Measurements from ENCODE around the gene USP17L11.
"Not testable (repeated sequence)": the region's sequence is repeated elsewhere in the genome, so short reads cannot be mapped to it uniquely, and the experiment has no call there.

The USP17L11 gene

GRCh38 chr4:9215105-9215504 lies at the start of gene USP17L11:
TSS of gene USP17L11 (plus strand) at chr4:9215405. CDS start at chr4:9215405, 0 bp downstream.
- H3K4me3 ChIP-seq; H3K27me3 ChIP-seq (ENCODE audit: low read depth); H3K4me1 ChIP-seq; H3K36me3 ChIP-seq (replicated peaks); H3K9me3 ChIP-seq; in situ Hi-C loops (cut with MboI; ENCODE audit: low sequenced_read_pairs); DNase-seq (ENCODE audit: low spot score in 2 of 2): not testable (repeated sequence)

- H3K36me3 ChIP-seq (replicated peaks); H3K4me1 ChIP-seq; in situ Hi-C loops (cut with MboI; ENCODE audit: low sequenced_read_pairs); DNase-seq (ENCODE audit: low spot score in 2 of 2); H3K4me3 ChIP-seq; H3K27me3 ChIP-seq (ENCODE audit: low read depth); H3K9me3 ChIP-seq: not testable (repeated sequence)
Observed at GRCh38 chr4:9165990-9166389, 49.2 kb upstream of the USP17L11 start.

GRCh38 chr4:9169791-9170459 lies 45.3 kb upstream of the USP17L11 start, which contains the start of gene FAM90A26:
TSS of gene FAM90A26 (plus strand) at chr4:9170409. CDS start at chr4:9173173, 2,764 bp downstream.
- H3K9me3 ChIP-seq; H3K27me3 ChIP-seq (ENCODE audit: low read depth); H3K36me3 ChIP-seq (replicated peaks); DNase-seq (ENCODE audit: low spot score in 2 of 2); H3K4me3 ChIP-seq; H3K4me1 ChIP-seq; in situ Hi-C loops (cut with MboI; ENCODE audit: low sequenced_read_pairs): not testable (repeated sequence)

DNA sequence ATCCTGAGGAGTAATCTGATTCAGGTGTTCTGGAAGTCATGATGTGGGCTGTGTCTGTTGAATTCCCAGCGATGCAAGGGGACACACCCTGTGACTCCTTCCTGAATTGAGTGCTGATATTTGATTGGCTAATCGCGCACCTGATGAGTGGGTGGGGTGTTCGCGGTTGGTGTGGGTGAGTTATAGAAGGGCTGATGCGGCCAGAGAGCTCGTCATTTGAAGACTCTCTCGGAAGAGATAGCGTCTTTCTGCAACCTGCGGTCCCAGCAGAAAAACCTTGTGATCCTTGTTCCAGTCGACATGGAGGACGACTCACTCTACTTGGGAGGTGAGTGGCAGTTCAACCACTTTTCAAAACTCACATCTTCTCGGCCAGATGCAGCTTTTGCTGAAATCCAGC lies 4.8 kb upstream of the USP17L11 start, which contains the start of gene USP17L10:
Gene USP17L10, plus strand, starts transcription at position 301 of the 400 bp plus-strand sequence. Its CDS starts 0 bp downstream, at position 301.
- H3K9me3 ChIP-seq; DNase-seq (ENCODE audit: low spot score in 2 of 2); H3K36me3 ChIP-seq (replicated peaks); H3K27me3 ChIP-seq (ENCODE audit: low read depth); H3K4me1 ChIP-seq; H3K4me3 ChIP-seq; in situ Hi-C loops (cut with MboI; ENCODE audit: low sequenced_read_pairs): not testable (repeated sequence)

- H3K27me3 ChIP-seq (ENCODE audit: low read depth); H3K9me3 ChIP-seq; H3K4me3 ChIP-seq; in situ Hi-C loops (cut with MboI; ENCODE audit: low sequenced_read_pairs); H3K36me3 ChIP-seq (replicated peaks); H3K4me1 ChIP-seq; DNase-seq (ENCODE audit: low spot score in 2 of 2): not testable (repeated sequence)
Observed at GRCh38 chr4:9214701-9215100, 504 bp upstream of the USP17L11 start.

DNA sequence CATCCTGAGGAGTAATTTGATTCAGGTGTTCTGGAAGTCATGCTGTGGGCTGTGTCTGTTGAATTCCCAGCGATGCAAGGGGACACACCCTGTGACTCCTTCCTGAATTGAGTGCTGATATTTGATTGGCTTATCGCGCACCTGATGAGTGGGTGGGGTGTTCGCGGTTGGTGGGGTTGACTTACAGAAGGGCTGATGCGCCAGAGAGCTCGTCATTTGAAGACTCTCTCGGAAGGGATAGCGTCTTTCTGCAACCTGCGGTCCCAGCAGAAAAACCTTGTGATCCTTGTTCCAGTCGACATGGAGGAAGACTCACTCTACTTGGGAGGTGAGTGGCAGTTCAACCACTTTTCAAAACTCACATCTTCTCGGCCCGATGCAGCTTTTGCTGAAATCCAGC lies 4.6 kb downstream of the USP17L11 start, which contains the start of gene USP17L12:
Gene USP17L12, plus strand, starts transcription at position 301 of the 400 bp plus-strand sequence. Its CDS starts 0 bp downstream, at position 301.
- DNase-seq (ENCODE audit: low spot score in 2 of 2); H3K4me3 ChIP-seq; H3K36me3 ChIP-seq (replicated peaks); in situ Hi-C loops (cut with MboI; ENCODE audit: low sequenced_read_pairs); H3K9me3 ChIP-seq; H3K27me3 ChIP-seq (ENCODE audit: low read depth); H3K4me1 ChIP-seq: not testable (repeated sequence)

DNA sequence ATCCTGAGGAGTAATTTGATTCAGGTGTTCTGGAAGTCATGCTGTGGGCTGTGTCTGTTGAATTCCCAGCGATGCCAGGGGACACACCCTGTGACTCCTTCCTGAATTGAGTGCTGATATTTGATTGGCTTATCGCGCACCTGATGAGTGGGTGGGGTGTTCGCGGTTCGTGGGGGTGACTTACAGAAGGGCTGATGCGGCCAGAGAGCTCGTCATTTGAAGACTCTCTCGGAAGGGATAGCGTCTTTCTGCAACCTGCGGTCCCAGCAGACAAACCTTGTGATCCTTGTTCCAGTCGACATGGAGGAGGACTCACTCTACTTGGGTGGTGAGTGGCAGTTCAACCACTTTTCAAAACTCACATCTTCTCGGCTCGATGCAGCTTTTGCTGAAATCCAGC lies 9.4 kb downstream of the USP17L11 start, which contains the start of gene USP17L13:
Gene USP17L13, plus strand, starts transcription at position 301 of the 400 bp plus-strand sequence. Its CDS starts 0 bp downstream, at position 301.
- H3K27me3 ChIP-seq (ENCODE audit: low read depth); H3K9me3 ChIP-seq; H3K4me3 ChIP-seq; H3K36me3 ChIP-seq (replicated peaks); H3K4me1 ChIP-seq; in situ Hi-C loops (cut with MboI; ENCODE audit: low sequenced_read_pairs); DNase-seq (ENCODE audit: low spot score in 2 of 2): not testable (repeated sequence)

GRCh38 chr4:9230249-9230648 lies 15.0 kb downstream of the USP17L11 start:
- in situ Hi-C loops (cut with MboI; ENCODE audit: low sequenced_read_pairs); H3K4me1 ChIP-seq; H3K36me3 ChIP-seq (replicated peaks); H3K27me3 ChIP-seq (ENCODE audit: low read depth); DNase-seq (ENCODE audit: low spot score in 2 of 2); H3K9me3 ChIP-seq; H3K4me3 ChIP-seq: not testable (repeated sequence)

DNA sequence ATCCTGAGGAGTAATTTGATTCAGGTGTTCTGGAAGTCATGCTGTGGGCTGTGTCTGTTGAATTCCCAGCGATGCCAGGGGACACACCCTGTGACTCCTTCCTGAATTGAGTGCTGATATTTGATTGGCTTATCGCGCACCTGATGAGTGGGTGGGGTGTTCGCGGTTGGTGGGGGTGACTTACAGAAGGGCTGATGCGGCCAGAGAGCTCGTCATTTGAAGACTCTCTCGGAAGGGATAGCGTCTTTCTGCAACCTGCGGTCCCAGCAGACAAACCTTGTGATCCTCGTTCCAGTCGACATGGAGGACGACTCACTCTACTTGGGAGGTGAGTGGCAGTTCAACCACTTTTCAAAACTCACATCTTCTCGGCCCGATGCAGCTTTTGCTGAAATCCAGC lies 18.9 kb downstream of the USP17L11 start, which contains the start of gene USP17L15:
Gene USP17L15, plus strand, starts transcription at position 301 of the 400 bp plus-strand sequence. Its CDS starts 0 bp downstream, at position 301.
- H3K9me3 ChIP-seq; in situ Hi-C loops (cut with MboI; ENCODE audit: low sequenced_read_pairs); H3K4me1 ChIP-seq; H3K27me3 ChIP-seq (ENCODE audit: low read depth); H3K36me3 ChIP-seq (replicated peaks); H3K4me3 ChIP-seq; DNase-seq (ENCODE audit: low spot score in 2 of 2): not testable (repeated sequence)

DNA sequence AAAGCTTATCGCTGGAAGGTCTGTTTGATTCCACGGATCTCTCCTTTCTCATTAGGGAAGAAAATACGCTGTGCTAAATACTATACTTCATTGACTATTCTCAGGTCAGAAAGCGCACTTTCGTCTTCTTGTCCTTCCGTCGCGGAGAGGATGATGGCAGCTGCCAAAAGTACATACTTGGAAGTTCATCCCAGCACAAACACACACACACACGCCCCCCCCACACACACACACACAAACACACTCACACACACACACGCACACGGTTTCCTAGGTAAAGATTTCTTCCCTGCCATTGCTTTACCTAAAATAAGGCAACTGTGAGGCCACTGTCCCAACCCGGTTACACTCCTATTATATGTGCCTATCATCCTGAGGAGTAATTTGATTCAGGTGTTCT lies 23.3 kb downstream of the USP17L11 start:
- DNase-seq (ENCODE audit: low spot score in 2 of 2) = peak in 1 of 2 experiments; percentile 6
- H3K27me3 ChIP-seq (ENCODE audit: low read depth); H3K36me3 ChIP-seq (replicated peaks); in situ Hi-C loops (cut with MboI; ENCODE audit: low sequenced_read_pairs); H3K4me1 ChIP-seq; H3K9me3 ChIP-seq; H3K4me3 ChIP-seq: not testable (repeated sequence)

DNA sequence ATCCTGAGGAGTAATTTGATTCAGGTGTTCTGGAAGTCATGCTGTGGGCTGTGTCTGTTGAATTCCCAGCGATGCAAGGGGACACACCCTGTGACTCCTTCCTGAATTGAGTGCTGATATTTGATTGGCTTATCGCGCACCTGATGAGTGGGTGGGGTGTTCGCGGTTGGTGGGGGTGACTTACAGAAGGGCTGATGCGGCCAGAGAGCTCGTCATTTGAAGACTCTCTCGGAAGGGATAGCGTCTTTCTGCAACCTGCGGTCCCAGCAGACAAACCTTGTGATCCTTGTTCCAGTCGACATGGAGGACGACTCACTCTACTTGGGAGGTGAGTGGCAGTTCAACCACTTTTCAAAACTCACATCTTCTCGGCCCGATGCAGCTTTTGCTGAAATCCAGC lies 28.4 kb downstream of the USP17L11 start, which contains the start of gene USP17L17:
Gene USP17L17, plus strand, starts transcription at position 301 of the 400 bp plus-strand sequence. Its CDS starts 0 bp downstream, at position 301.
- H3K4me3 ChIP-seq; in situ Hi-C loops (cut with MboI; ENCODE audit: low sequenced_read_pairs); H3K36me3 ChIP-seq (replicated peaks); DNase-seq (ENCODE audit: low spot score in 2 of 2); H3K9me3 ChIP-seq; H3K27me3 ChIP-seq (ENCODE audit: low read depth); H3K4me1 ChIP-seq: not testable (repeated sequence)

DNA sequence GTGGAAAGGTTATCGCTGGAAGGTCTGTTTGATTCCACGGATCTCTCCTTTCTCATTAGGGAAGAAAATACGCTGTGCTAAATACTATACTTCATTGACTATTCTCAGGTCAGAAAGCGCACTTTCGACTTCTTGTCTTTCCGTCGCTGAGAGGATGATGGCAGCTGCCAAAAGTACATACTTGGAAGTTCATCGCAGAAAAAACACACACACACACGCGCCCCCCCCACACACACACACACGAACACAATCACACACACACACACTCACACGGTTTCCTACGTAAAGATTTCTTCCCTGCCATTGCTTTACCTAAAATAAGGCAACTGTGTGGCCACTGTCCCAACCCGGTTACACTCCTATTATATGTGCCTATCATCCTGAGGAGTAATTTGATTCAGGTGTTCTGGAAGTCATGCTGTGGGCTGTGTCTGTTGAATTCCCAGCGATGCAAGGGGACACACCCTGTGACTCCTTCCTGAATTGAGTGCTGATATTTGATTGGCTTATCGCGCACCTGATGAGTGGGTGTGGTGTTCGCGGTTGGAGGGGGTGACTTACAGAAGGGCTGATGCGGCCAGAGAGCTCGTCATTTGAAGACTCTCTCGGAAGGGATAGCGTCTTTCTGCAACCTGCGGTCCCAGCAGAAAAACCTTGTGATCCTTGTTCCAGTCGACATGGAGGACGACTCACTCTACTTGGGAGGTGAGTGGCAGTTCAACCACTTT lies 32.9 kb downstream of the USP17L11 start, which contains the start of gene USP17L18:
Gene USP17L18, plus strand, starts transcription at position 678 of the 728 bp plus-strand sequence. Its CDS starts 0 bp downstream, at position 678.
- H3K9me3 ChIP-seq; H3K27me3 ChIP-seq (ENCODE audit: low read depth); H3K4me3 ChIP-seq; in situ Hi-C loops (cut with MboI; ENCODE audit: low sequenced_read_pairs); H3K36me3 ChIP-seq (replicated peaks); H3K4me1 ChIP-seq: not testable (repeated sequence)
- DNase-seq (ENCODE audit: low spot score in 2 of 2) = peak in 1 of 2 experiments; percentile 8

GRCh38 chr4:9253078-9253477 lies 37.9 kb downstream of the USP17L11 start, which contains the start of gene USP17L19:
TSS of gene USP17L19 (plus strand) at chr4:9253378. CDS start at chr4:9253378, 0 bp downstream.
- H3K9me3 ChIP-seq; H3K4me1 ChIP-seq; H3K36me3 ChIP-seq (replicated peaks); H3K27me3 ChIP-seq (ENCODE audit: low read depth); H3K4me3 ChIP-seq; DNase-seq (ENCODE audit: low spot score in 2 of 2); in situ Hi-C loops (cut with MboI; ENCODE audit: low sequenced_read_pairs): not testable (repeated sequence)

GRCh38 chr4:9257824-9258223 lies 42.6 kb downstream of the USP17L11 start, which contains the start of gene USP17L20:
TSS of gene USP17L20 (plus strand) at chr4:9258124. CDS start at chr4:9258124, 0 bp downstream.
- H3K27me3 ChIP-seq (ENCODE audit: low read depth); H3K4me1 ChIP-seq; DNase-seq (ENCODE audit: low spot score in 2 of 2); H3K4me3 ChIP-seq; in situ Hi-C loops (cut with MboI; ENCODE audit: low sequenced_read_pairs); H3K9me3 ChIP-seq; H3K36me3 ChIP-seq (replicated peaks): not testable (repeated sequence)
